Mucosa of rectum (tissue), 2 donors: ENCODE data around the gene HSD17B14.
"Not testable (repeated sequence)": the region's sequence is repeated elsewhere in the genome, so short reads cannot be mapped to it uniquely, and the experiment has no call there.

Experiments used
- H3K27ac ChIP-seq, 2 donors: one replicate each; pipeline ENCODE4 v1.7.0; 2013; ENCODE audit warnings: inconsistent platforms in 2 of 2, low read depth in 2 of 2, low read length in 2 of 2
- H3K27me3 ChIP-seq, 2 donors: one replicate each; pipeline ENCODE4 v1.7.0; 2013; ENCODE audit warnings: low read length in 2 of 2; ENCODE audit not compliant: control insufficient read depth in 2 of 2, insufficient read depth in 2 of 2
- H3K36me3 ChIP-seq, 2 donors: one replicate each; pipeline ENCODE4 v1.7.0; 2013; ENCODE audit warnings: low read length in 2 of 2; ENCODE audit not compliant: control insufficient read depth in 2 of 2, insufficient read depth in 2 of 2
- H3K4me1 ChIP-seq, 2 donors: one replicate each; pipeline ENCODE4 v1.7.0; 2013; ENCODE audit warnings: low read length in 2 of 2, mild to moderate bottlenecking in 1 of 2; ENCODE audit not compliant: control insufficient read depth in 2 of 2, insufficient read depth in 2 of 2
- H3K4me3 ChIP-seq, 2 donors: one replicate each; pipeline ENCODE4 v1.7.0; 2013; ENCODE audit warnings: low read length in 2 of 2
- H3K9ac ChIP-seq, 2 donors: one replicate each; pipeline ENCODE4 v1.7.0; 2013; ENCODE audit warnings: low read length in 2 of 2, low read depth in 1 of 2, mild to moderate bottlenecking in 1 of 2
- H3K9me3 ChIP-seq, 2 donors: one replicate each; pipeline ENCODE4 v1.7.0; 2013; ENCODE audit warnings: low read length in 2 of 2; ENCODE audit not compliant: control insufficient read depth in 2 of 2
- donor health status: healthy.
- donor health status: Normal muscosa, but diverticular disease.

The HSD17B14 gene

GRCh38 chr19:48786422-48786821 lies 49.9 kb downstream of the HSD17B14 start:
- H3K9ac ChIP-seq, H3K9me3 ChIP-seq, H3K36me3 ChIP-seq, H3K4me1 ChIP-seq, H3K4me3 ChIP-seq, H3K27ac ChIP-seq: not testable (repeated sequence)
- peaks cover 0 to 14% of the 10 kb centered on the region in 2 donors for H3K27me3 ChIP-seq

GRCh38 chr19:48784527-48784926 lies 51.8 kb downstream of the HSD17B14 start:
- Histone ChIP-seq H3K4me3 (no peak overlapping the region), H3K9ac (no peak overlapping the region), H3K4me1 (no peaks in the 10 kb centered on the region), H3K27me3 (peaks cover 2 to 14% of the 10 kb centered on the region in 2 donors), H3K36me3 (no peaks in the 10 kb centered on the region), H3K27ac (no peak overlapping the region), H3K9me3 (no peaks in the 10 kb centered on the region)

GRCh38 chr19:48780631-48781391 lies 55.5 kb downstream of the HSD17B14 start:
- no peaks in the 10 kb centered on the region for H3K9me3 ChIP-seq
- no peaks in the 10 kb centered on the region for H3K36me3 ChIP-seq
- no peak overlapping the region for H3K4me3 ChIP-seq
- peaks cover 2 to 17% of the 10 kb centered on the region in 2 donors for H3K27me3 ChIP-seq
- H3K4me1 ChIP-seq = peaks cover 0 to 3% of the 10 kb centered on the region in 2 donors
- no peak overlapping the region for H3K9ac ChIP-seq
- H3K27ac ChIP-seq = peak overlapping the region in 1 of 2 donors; percentile 36

- H3K27ac ChIP-seq = no peak overlapping the region
- peaks cover 0 to 3% of the 10 kb centered on the region in 2 donors for H3K4me1 ChIP-seq
- peaks cover 2 to 14% of the 10 kb centered on the region in 2 donors for H3K27me3 ChIP-seq
- no peak overlapping the region for H3K9ac ChIP-seq
- no peak overlapping the region for H3K4me3 ChIP-seq
- H3K36me3 ChIP-seq = no peaks in the 10 kb centered on the region
- H3K9me3 ChIP-seq = no peaks in the 10 kb centered on the region
These were observed 56.7 kb downstream of the HSD17B14 start for GRCh38 chr19:48779636-48780035.

- Histone ChIP-seq H3K9me3 (no peaks in the 10 kb centered on the region), H3K4me1 (peaks cover 0 to 3% of the 10 kb centered on the region in 2 donors), H3K36me3 (no peaks in the 10 kb centered on the region), H3K9ac (no peak overlapping the region), H3K27ac (no peak overlapping the region), H3K4me3 (no peak overlapping the region), H3K27me3 (peaks cover 2 to 9% of the 10 kb centered on the region in 2 donors)
These were observed 58.6 kb downstream of the HSD17B14 start for GRCh38 chr19:48777720-48778119.

GRCh38 chr19:48777139-48777538 lies 59.2 kb downstream of the HSD17B14 start:
- H3K27me3 ChIP-seq = peaks cover 2 to 13% of the 10 kb centered on the region in 2 donors
- no peak overlapping the region for H3K4me3 ChIP-seq
- no peak overlapping the region for H3K9ac ChIP-seq
- no peaks in the 10 kb centered on the region for H3K36me3 ChIP-seq
- H3K27ac ChIP-seq = no peak overlapping the region
- H3K4me1 ChIP-seq = peaks cover 0 to 3% of the 10 kb centered on the region in 2 donors
- no peaks in the 10 kb centered on the region for H3K9me3 ChIP-seq

- Histone ChIP-seq H3K27ac (no peak overlapping the region), H3K36me3 (no peaks in the 10 kb centered on the region), H3K27me3 (peaks cover 3 to 24% of the 10 kb centered on the region in 2 donors), H3K9ac (no peak overlapping the region), H3K4me3 (no peak overlapping the region), H3K9me3 (no peaks in the 10 kb centered on the region), H3K4me1 (peaks cover 0 to 3% of the 10 kb centered on the region in 2 donors)
These were observed 63.8 kb downstream of the HSD17B14 start for GRCh38 chr19:48772503-48772953.

- H3K4me3 ChIP-seq = no peak overlapping the region
- no peaks in the 10 kb centered on the region for H3K4me1 ChIP-seq
- H3K9me3 ChIP-seq = no peaks in the 10 kb centered on the region
- no peak overlapping the region for H3K9ac ChIP-seq
- H3K27me3 ChIP-seq = peaks cover 3 to 24% of the 10 kb centered on the region in 2 donors
- H3K36me3 ChIP-seq = no peaks in the 10 kb centered on the region
- H3K27ac ChIP-seq = no peak overlapping the region
These were observed 65.4 kb downstream of the HSD17B14 start for GRCh38 chr19:48770734-48771472.

GRCh38 chr19:48770266-48770665 lies 66.0 kb downstream of the HSD17B14 start:
- Histone ChIP-seq H3K36me3 (no peaks in the 10 kb centered on the region), H3K27ac (no peak overlapping the region), H3K27me3 (peaks cover 3 to 24% of the 10 kb centered on the region in 2 donors), H3K4me1 (no peaks in the 10 kb centered on the region), H3K9ac (no peak overlapping the region), H3K9me3 (no peaks in the 10 kb centered on the region), H3K4me3 (no peak overlapping the region)

GRCh38 chr19:48768994-48769713 lies 67.1 kb downstream of the HSD17B14 start:
- Histone ChIP-seq H3K36me3 (no peaks in the 10 kb centered on the region), H3K4me1 (no peaks in the 10 kb centered on the region), H3K9ac (no peak overlapping the region), H3K27ac (no peak overlapping the region), H3K27me3 (peaks cover 3 to 20% of the 10 kb centered on the region in 2 donors), H3K9me3 (no peaks in the 10 kb centered on the region), H3K4me3 (no peak overlapping the region)
